Chondrocyte (in vitro differentiated cells): ENCODE results near the gene ARID4A. TPM values are rescaled to one million over a fixed set of nuclear protein-coding genes. Genes with fewer than 3 reads are reported as not detected.

Experiments
- DNase-seq: peaks from one replicate; pipeline ENCODE4 v3.0.0; 2021; ENCODE audit warnings: mixed read lengths, low spot score
- H3K27ac Mint-ChIP-seq: one replicate; pipeline ENCODE4 v1.8.0; 2021; ENCODE audit warnings: mild to moderate bottlenecking, moderate library complexity, mixed read lengths; ENCODE audit not compliant: unreplicated experiment
- H3K27me3 Mint-ChIP-seq: 2 replicates; pipeline ENCODE4 v1.8.0; 2021; ENCODE audit warnings: low read depth, mixed read lengths
- H3K36me3 Mint-ChIP-seq: 2 replicates; pipeline ENCODE4 v1.8.0; 2021; ENCODE audit warnings: low read depth, mixed read lengths
- H3K4me1 Mint-ChIP-seq: 2 replicates; pipeline ENCODE4 v1.8.0; 2021; ENCODE audit warnings: low read depth, mild to moderate bottlenecking, mixed read lengths
- H3K4me3 Mint-ChIP-seq: one replicate; pipeline ENCODE4 v1.8.0; 2021; ENCODE audit warnings: mild to moderate bottlenecking, moderate library complexity, mixed read lengths; ENCODE audit not compliant: unreplicated experiment
- H3K9me3 Mint-ChIP-seq: 2 replicates; pipeline ENCODE4 v1.8.0; 2021; ENCODE audit warnings: low read depth, mixed read lengths
- CTCF ChIP-seq: fragments of 200-600 bp; sonication (generic); IDR thresholded peaks from 2 replicates; pipeline ENCODE4 v1.5.0; 2021; ENCODE audit warnings: antibody characterized with exemption, mild to moderate bottlenecking, moderate library complexity
- total RNA-seq: library from RNA; stranded (reverse); gene quantifications from 3 replicates; pipeline ENCODE4 v1.2.1, GENCODE V29; 2021

ARID4A gene
- total RNA-seq, 1 donor from 2014 or later, result 14.0 TPM

- Mint-ChIP-seq H3K27ac (no peak overlapping the region), H3K4me1 (peaks cover 22% of the 10 kb centered on the region), H3K36me3 (peaks cover 19% of the 10 kb centered on the region)
These were observed 3.1 kb downstream of the ARID4A start for GRCh38 chr14:58301416-58301815.

GRCh38 chr14:58305730-58306129 is 7.4 kb downstream of the ARID4A start:
- H3K4me1 Mint-ChIP-seq, result peaks cover 6% of the 10 kb centered on the region
- no peak for TF ChIP-seq CTCF
- H3K27ac Mint-ChIP-seq, result no peak overlapping the region
- no peak for DNase-seq
- H3K36me3 Mint-ChIP-seq, result peaks cover 25% of the 10 kb centered on the region
- no peaks in the 10 kb centered on the region for H3K9me3 Mint-ChIP-seq
- H3K4me3 Mint-ChIP-seq, result no peak overlapping the region
- no peaks in the 10 kb centered on the region for H3K27me3 Mint-ChIP-seq

More at GRCh38 chr14:58301416-58301815, 3.1 kb downstream of the ARID4A start:
- no peaks in the 10 kb centered on the region for H3K27me3 Mint-ChIP-seq
- no peak for TF ChIP-seq CTCF
- no peak for DNase-seq
- no peaks in the 10 kb centered on the region for H3K9me3 Mint-ChIP-seq
- no peak overlapping the region for H3K4me3 Mint-ChIP-seq

GRCh38 chr14:58307597-58308316 is 9.4 kb downstream of the ARID4A start:
- Mint-ChIP-seq H3K27me3 (no peaks in the 10 kb centered on the region), H3K27ac (no peak overlapping the region), H3K4me1 (peaks cover 6% of the 10 kb centered on the region), H3K4me3 (no peak overlapping the region), H3K36me3 (peaks cover 20% of the 10 kb centered on the region), H3K9me3 (no peaks in the 10 kb centered on the region)
- TF ChIP-seq CTCF, result no peak
- DNase-seq, result no peak

- Mint-ChIP-seq H3K9me3 (no peaks in the 10 kb centered on the region), H3K36me3 (peaks cover 18% of the 10 kb centered on the region), H3K27ac (no peak overlapping the region), H3K27me3 (no peaks in the 10 kb centered on the region), H3K4me1 (peaks cover 6% of the 10 kb centered on the region), H3K4me3 (no peak overlapping the region)
- no peak for TF ChIP-seq CTCF
- no peak for DNase-seq
These were observed 10.7 kb downstream of the ARID4A start for GRCh38 chr14:58309086-58309485.

GRCh38 chr14:58313699-58314098 is 15.3 kb downstream of the ARID4A start:
- Mint-ChIP-seq H3K9me3 (no peaks in the 10 kb centered on the region), H3K4me1 (peaks cover 3% of the 10 kb centered on the region), H3K27me3 (no peaks in the 10 kb centered on the region), H3K4me3 (no peak overlapping the region), H3K36me3 (peaks cover 8% of the 10 kb centered on the region), H3K27ac (no peak overlapping the region)
- no peak for DNase-seq
- TF ChIP-seq CTCF, result no peak
